ENCODE results near the gene SELENOV. TPM values are rescaled to one million over a fixed set of nuclear protein-coding genes. Genes with fewer than 3 reads are reported as not detected.

The SELENOV gene
- total and polyA plus RNA-seq, 9 of the 15 experiments (the other 6 are each of a cell fraction or from before 2014, with no cell fraction given), result 0.04 to 0.09 (median 0.06) TPM; not detected in 4

GRCh38 chr19:39502640-39503417, 12.1 kb upstream of the SELENOV start (continued):
- no peak; the same call in 1 of the 2 replicates for TF ChIP-seq ZKSCAN1 (IDR thresholded peaks at IDR 0.05; ENCODE audit: low read depth, low read length)
- TF ChIP-seq THAP7 (CRISPR knock-in tag; IDR thresholded peaks at IDR 0.05), result no peak
- no peak for TF ChIP-seq BRF1 (IDR thresholded peaks at IDR 0.05; ENCODE audit: borderline replicate concordance, extremely low read depth, insufficient read length)
- TF ChIP-seq CCNT2 (IDR thresholded peaks at IDR 0.05; ENCODE audit: borderline replicate concordance, extremely low read depth, insufficient read length, low read depth, low read length), result no peak
- no peak for TF ChIP-seq ZNF561 (CRISPR knock-in tag; conservative IDR thresholded peaks at IDR 0.05)
- TF ChIP-seq ETS2 (tag; IDR thresholded peaks at IDR 0.05; ENCODE audit: borderline replicate concordance, poor library complexity, severe bottlenecking), result no peak
- no peak for TF ChIP-seq KAT2B (IDR thresholded peaks at IDR 0.05; ENCODE audit: low read depth, low read length)
- no peak for TF ChIP-seq MEF2A (IDR thresholded peaks at IDR 0.05; ENCODE audit: control insufficient read depth, low read depth, low read length)
- peak; percentile 82 for TF ChIP-seq BHLHE40 (IDR thresholded peaks at IDR 0.05; ENCODE audit: low read length)
- no peak for TF ChIP-seq HNRNPL (IDR thresholded peaks at IDR 0.05; ENCODE audit: low read depth, low read length)
- TF ChIP-seq ZNF354B (CRISPR knock-in tag; IDR thresholded peaks at IDR 0.05), result no peak
- TF ChIP-seq ZNF41 (CRISPR knock-in tag; conservative IDR thresholded peaks at IDR 0.05), result no peak
- no peak for TF ChIP-seq BCOR (IDR thresholded peaks at IDR 0.05)
- no peak for TF ChIP-seq SAFB2 (IDR thresholded peaks at IDR 0.05; ENCODE audit: borderline replicate concordance, low read depth, low read length, severe bottlenecking)
- TF ChIP-seq ZNF239 (CRISPR knock-in tag; IDR thresholded peaks at IDR 0.05), result no peak
- TF ChIP-seq STAT6 (CRISPR knock-in tag; IDR thresholded peaks at IDR 0.05), result peak; percentile 87; the same call in 1 of the 2 replicates

Measured in K562 (cell line).